K562 (cell line): ENCODE results near the gene ADAMTS6. TPM values are rescaled to one million over a fixed set of nuclear protein-coding genes. Genes with fewer than 3 reads are reported as not detected.
A peak's percentile ranks its signal among the peaks of the same experiment; 100 is the strongest.

Experiments
- CBFA2T3 ChIP-seq: fragments of 450-650 bp; IDR thresholded peaks from 2 replicates; pipeline ENCODE4 v1.6.1; 2017
- IRF9 ChIP-seq: fragments of 450-650 bp; IDR thresholded peaks from 2 replicates; pipeline ENCODE4 v1.6.1; 2016; ENCODE audit warnings: missing biosample characterization, missing genetic modification characterization
- MGA ChIP-seq: fragments of 450-650 bp; IDR thresholded peaks from 2 replicates; pipeline ENCODE4 v1.6.1; 2016; ENCODE audit warnings: mild to moderate bottlenecking, moderate library complexity
- NUFIP1 ChIP-seq: fragments of 450-650 bp; IDR thresholded peaks from 2 replicates; pipeline ENCODE4 v1.6.1; 2018; ENCODE audit not compliant: partially characterized antibody
- POLR2A ChIP-seq: fragments of 450-650 bp; conservative IDR thresholded peaks from 2 replicates; pipeline ENCODE4 v1.6.1; 2016
- TBL1XR1 ChIP-seq, 2 experiments: IDR thresholded peaks; 2 replicates each; pipeline ENCODE4 v1.6.1; 2012; ENCODE audit warnings: improper control_type of control experiment in 2 of 2, low read length in 2 of 2, mild to moderate bottlenecking in 1 of 2
- TOE1 ChIP-seq, 2 experiments: fragments of 450-650 bp in 1 of 2; sonication (generic) in 1 of 2; formaldehyde crosslinking in 1 of 2; IDR thresholded peaks; 2 replicates each; pipeline versions ENCODE4 v1.7.1 to v1.8.0; 2016 to 2022; ENCODE audit warnings: borderline replicate concordance in 2 of 2, mild to moderate bottlenecking in 2 of 2, antibody characterized with exemption in 1 of 2, inconsistent platforms in 1 of 2, low read depth in 1 of 2, missing genetic modification reagents in 1 of 2, moderate library complexity in 1 of 2
- ZNF217 ChIP-seq: sonication (generic); formaldehyde crosslinking; IDR thresholded peaks from 2 replicates; pipeline ENCODE4 v1.8.0; 2022; ENCODE audit warnings: mild to moderate bottlenecking, missing genetic modification reagents
- polyA plus RNA-seq, 8 experiments: library from polyadenylated mRNA; depleted of rRNA in 4 of 8; stranded (reverse) in 5 of 8; unstranded in 3 of 8; fragments of >200 nt; fragmentation: Nextera tagmentation in 2 of 8; fragmentation: Illumina TruSeq in 1 of 8; extraction: Ambion mirVana in 2 of 8; extraction: Trizol in 1 of 8; gene quantifications; 2 replicates each; pipeline versions ENCODE4 v1.2.1 to v1.2.3, GENCODE V29; 2011 to 2014; ENCODE audit warnings: inconsistent platforms in 1 of 8, missing spikeins in 1 of 8
- total RNA-seq, 7 experiments: library from RNA; depleted of rRNA in 6 of 7; stranded (reverse); fragments of >200 nt in 6 of 7; fragmentation: Illumina TruSeq in 2 of 7; extraction: Trizol in 2 of 7; gene quantifications; 2 replicates each; pipeline versions ENCODE4 v1.2.1 to v1.2.3, GENCODE V29; 2011 to 2021; ENCODE audit warnings: low replicate concordance in 1 of 7

The ADAMTS6 gene
- total and polyA plus RNA-seq, 9 of the 15 experiments (the other 6 are each of a cell fraction or from before 2014, with no cell fraction given) = 0.57 to 5.3 (median 1.5) TPM

DNA sequence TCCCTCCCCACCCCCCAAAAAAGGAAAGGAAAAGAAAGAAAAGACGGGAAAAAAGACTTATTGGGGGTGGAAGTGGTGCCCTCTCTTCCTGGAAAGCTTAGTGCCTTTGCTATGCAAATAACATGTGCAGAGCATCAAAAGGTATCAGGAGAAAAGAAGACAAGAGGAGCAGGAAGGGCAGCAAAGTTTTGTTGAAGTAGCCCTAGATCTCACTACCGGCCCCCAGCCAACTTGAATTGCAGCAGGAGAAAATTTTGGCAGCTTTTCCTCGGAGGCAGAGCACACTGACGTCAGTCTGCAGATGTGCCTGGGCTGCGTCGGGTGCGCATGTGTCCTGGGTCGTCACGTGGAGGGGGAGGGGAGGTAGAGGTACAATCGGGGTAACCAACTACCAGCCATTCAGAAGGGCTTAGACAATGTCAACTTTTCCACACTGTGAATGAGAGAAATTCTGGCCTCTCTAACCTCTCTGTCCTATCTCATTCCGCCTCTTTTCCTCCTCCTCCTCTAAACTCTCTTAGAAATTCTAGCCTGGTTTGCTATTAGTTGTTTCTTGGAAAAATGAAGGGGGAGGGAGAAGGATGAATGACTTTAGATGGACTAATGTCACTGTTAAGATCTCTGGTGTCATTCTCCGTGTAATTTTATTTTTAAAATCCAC, at the start of gene ADAMTS6 (continued):
- peak; percentile 53 for TF ChIP-seq NUFIP1
- no peak for TF ChIP-seq ZNF217
- TF ChIP-seq TOE1 (IDR thresholded peaks at IDR 0.05; ENCODE audit: borderline replicate concordance) = peak; percentile 38; the same call in 1 of the 2 replicates
- no peak for TF ChIP-seq TOE1 (CRISPR knock-in tag; IDR thresholded peaks at IDR 0.05; ENCODE audit: borderline replicate concordance, low read depth)
- TF ChIP-seq MGA = peak; percentile 13; the same call in 1 of the 2 replicates
- TF ChIP-seq POLR2A = 0 out of 2 replicates have a peak, but pooled peaks have one; percentile 59
- TF ChIP-seq TBL1XR1 (IDR thresholded peaks at IDR 0.05; ENCODE audit: low read length in 2 of 2) = peak in 1 of 2 experiments; percentile 10; a peak in 1 of 4 replicates
- TF ChIP-seq IRF9 (tag) = no peak
- TF ChIP-seq CBFA2T3 = peak; percentile 64
